Pancreas (tissue), 10 donors: ENCODE measurements around the gene FAM168A. TPM values are rescaled to one million over a fixed set of nuclear protein-coding genes. Genes with fewer than 3 reads are reported as not detected.

ENCODE experiments used
- ATAC-seq, 4 donors: fragments of 200-7000 bp; cut with Tn5 transposase; one replicate each; pipeline versions ENCODE4 v1.8.0 to v1.9.1; 2020; ENCODE audit warnings: mild to moderate bottlenecking in 4 of 4, moderate library complexity in 4 of 4
- DNase-seq, 6 donors: peaks; one replicate each; pipeline ENCODE4 v3.0.0-alpha.2; 2020
- FAIRE-seq: peaks from 2 replicates; lab custom pipeline; 2012; peaks lifted over from hg19 to GRCh38; lab: Jason Lieb, UNC
- H3K27ac ChIP-seq, 4 donors: fragments of 200-600 bp; sonication (generic); 1 replicate in 3 of 4; 2 replicates in 1 of 4; pipeline versions ENCODE4 v1.5.0 to v1.8.0; 2020
- H3K27me3 ChIP-seq, 4 donors: fragments of 200-600 bp; one replicate each; pipeline ENCODE4 v1.8.0; 2021
- H3K36me3 ChIP-seq, 3 donors: fragments of 200-600 bp; sonication (generic) in 1 of 3; one replicate each; pipeline versions ENCODE4 v1.5.0 to v1.8.0; 2020 to 2021
- H3K4me1 ChIP-seq, 3 donors: fragments of 200-600 bp; one replicate each; pipeline ENCODE4 v1.8.0; 2021
- H3K4me3 ChIP-seq, 4 donors: fragments of 200-600 bp; sonication (generic) in 2 of 4; one replicate each; pipeline versions ENCODE4 v1.5.0 to v1.8.0; 2020 to 2021
- H3K9me3 ChIP-seq, 4 donors: fragments of 200-600 bp; one replicate each; pipeline ENCODE4 v1.8.0; 2021
- WGBS, 2 donors: extraction: QIAGEN DNeasy Blood & Tissue Kit; methylation state at CpG; one replicate each; pipeline ENCODE4 v1.1.7; 2013; 5-methylcytosine and 5-hydroxymethylcytosine counted together
- intact Hi-C, 3 donors: fragments of 100-400 bp; cut with DNase I; formaldehyde crosslinking; loops; one replicate each; pipeline versions ENCODE4 v1.11.1 to v1.14.2; 2022
- polyA plus RNA-seq, 2 donors: library from polyadenylated mRNA; stranded (reverse); fragments of 200-250 nt; gene quantifications; one replicate each; pipeline ENCODE4 v1.2.3, GENCODE V29; 2013
- total RNA-seq, 6 donors: library from RNA; stranded (reverse); fragmentation: NEBNext Ultra II Directional in 4 of 6; extraction: Animal tissue kit (Norgen Biotek cat#: 25700) in 4 of 6; gene quantifications; one replicate each; pipeline versions ENCODE4 v1.2.1 to v1.2.4, GENCODE V29; 2021 to 2023
- TF ChIP-seq, protein P1 (sequence below), 4 donors: fragments of 200-600 bp; sonication (generic) in 3 of 4; IDR thresholded peaks; one replicate each; pipeline versions ENCODE4 v1.5.0 to v1.8.0; 2021; ENCODE audit warnings: antibody characterized with exemption in 4 of 4
- donor health status: healthy with polysubstance abuse.
- donor health status: DM: no; HTN: no; CAD: no; lungs with moderate emphysema.
- donor health status: DM: no; HTN: no; CAD: no.
- donor health status: control.
- donor health status: control.
- donor health status: Bipolar disorder and iron deficiency.
- donor health status: DM: yes; HTN: yes; CAD: no.
- donor health status: DM: no; HTN: no; CAD: no.
- donor health status: DM: no; HTN: no; CAD: no.
- donor health status: DM: yes; HTN: yes; CAD: no.

FAM168A gene
- total and polyA plus RNA-seq, 8 donors: 4.9 to 22.5 (median 13.4) TPM

DNA sequence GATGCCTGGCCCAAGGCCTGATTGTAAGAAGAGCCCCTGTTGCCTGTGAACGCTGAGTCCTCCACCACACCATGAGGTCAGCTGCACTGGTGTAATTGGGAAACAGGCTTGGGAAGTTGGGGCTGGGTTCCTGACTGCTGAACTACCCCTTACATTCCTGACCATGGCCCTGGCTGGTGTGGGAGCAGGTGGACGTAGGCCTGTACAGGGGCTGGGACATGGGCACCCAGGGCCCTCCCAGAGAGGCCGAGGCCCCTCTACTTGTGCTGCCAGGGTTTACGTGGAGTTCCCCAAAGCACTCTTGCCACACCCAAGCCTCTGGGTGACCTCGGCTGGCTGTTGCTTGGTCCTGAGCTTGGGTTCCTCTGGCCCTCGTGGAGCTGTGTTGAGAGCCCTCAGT is 216.3 kb downstream of the FAM168A start:
- intact Hi-C loops: no loop called here
- H3K27me3 ChIP-seq: no peaks in the 10 kb centered on the region
- H3K4me3 ChIP-seq: no peak overlapping the region
- DNase-seq (peak in 1 of 6 donors; percentile 46), ATAC-seq (no peak), FAIRE-seq (no peak)
- no peak overlapping the region for H3K27ac ChIP-seq
- H3K4me1 ChIP-seq: peaks cover 0 to 8% (median 0%) of the 10 kb centered on the region in 3 donors
- no peaks in the 10 kb centered on the region for H3K36me3 ChIP-seq
- TF ChIP-seq, protein P1, sequence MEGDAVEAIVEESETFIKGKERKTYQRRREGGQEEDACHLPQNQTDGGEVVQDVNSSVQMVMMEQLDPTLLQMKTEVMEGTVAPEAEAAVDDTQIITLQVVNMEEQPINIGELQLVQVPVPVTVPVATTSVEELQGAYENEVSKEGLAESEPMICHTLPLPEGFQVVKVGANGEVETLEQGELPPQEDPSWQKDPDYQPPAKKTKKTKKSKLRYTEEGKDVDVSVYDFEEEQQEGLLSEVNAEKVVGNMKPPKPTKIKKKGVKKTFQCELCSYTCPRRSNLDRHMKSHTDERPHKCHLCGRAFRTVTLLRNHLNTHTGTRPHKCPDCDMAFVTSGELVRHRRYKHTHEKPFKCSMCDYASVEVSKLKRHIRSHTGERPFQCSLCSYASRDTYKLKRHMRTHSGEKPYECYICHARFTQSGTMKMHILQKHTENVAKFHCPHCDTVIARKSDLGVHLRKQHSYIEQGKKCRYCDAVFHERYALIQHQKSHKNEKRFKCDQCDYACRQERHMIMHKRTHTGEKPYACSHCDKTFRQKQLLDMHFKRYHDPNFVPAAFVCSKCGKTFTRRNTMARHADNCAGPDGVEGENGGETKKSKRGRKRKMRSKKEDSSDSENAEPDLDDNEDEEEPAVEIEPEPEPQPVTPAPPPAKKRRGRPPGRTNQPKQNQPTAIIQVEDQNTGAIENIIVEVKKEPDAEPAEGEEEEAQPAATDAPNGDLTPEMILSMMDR (IDR thresholded peaks at IDR 0.05): no peak
- no peaks in the 10 kb centered on the region for H3K9me3 ChIP-seq
- WGBS, 2 donors: 83 to 86% methylated on average over 6 of the region's 6 CpGs

DNA sequence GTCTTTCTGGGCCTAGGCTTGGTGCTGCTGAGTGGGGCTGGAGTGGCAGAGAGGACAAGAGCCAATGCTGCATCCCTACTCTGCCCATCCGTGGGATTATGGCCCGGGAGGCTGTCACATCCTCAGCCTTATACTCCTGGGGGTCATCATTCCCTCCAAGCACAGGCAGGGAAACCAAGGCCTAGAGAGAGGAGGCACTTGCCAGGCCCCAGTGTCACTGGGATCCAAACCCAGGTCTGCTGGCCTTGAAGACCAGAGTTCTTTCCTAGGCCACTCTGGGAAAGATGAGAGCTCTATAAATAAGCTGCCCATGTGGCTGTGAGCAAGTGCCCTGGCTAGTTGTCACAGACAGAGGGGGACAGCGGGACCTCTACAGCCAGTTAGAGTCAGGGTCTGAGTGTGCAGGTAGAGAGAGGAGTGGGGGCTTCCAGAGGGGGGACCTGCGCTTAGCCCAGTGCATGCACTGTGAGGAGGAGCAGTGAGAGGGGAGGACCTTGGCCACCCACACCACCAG is 217.0 kb downstream of the FAM168A start:
- Histone ChIP-seq H3K36me3 (no peaks in the 10 kb centered on the region), H3K9me3 (no peaks in the 10 kb centered on the region), H3K27me3 (no peaks in the 10 kb centered on the region), H3K27ac (no peak overlapping the region), H3K4me3 (no peak overlapping the region), H3K4me1 (peaks cover 0 to 8% (median 0%) of the 10 kb centered on the region in 3 donors)
- intact Hi-C loops: no loop called here
- FAIRE-seq: no peak
- no peak for ATAC-seq
- 92 to 94% methylated on average over 4 of the region's 4 CpGs for WGBS, 2 donors
- TF ChIP-seq, protein P1 (IDR thresholded peaks at IDR 0.05): no peak
- no peak for DNase-seq

DNA sequence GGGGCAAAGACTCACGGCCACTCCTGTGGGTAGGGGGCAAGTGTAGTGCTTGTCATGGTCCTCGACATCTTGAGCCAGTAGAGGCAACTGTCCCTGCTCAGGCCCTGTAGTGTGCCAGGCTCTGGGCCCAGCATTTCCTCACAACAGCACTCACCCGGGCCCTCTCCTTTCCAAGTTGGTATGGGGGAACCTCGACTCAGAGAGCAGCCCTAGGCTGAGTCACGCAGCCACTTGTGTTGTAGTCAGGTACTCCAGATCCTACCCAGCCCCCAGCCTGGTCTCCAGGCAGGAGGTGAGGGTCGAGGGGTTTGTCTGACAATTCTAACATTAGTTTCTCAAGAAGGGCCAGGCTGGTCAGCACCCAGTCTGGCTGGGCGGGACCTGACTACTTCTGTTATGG is 217.6 kb downstream of the FAM168A start:
- 76 to 82% methylated on average over 7 of the region's 7 CpGs for WGBS, 2 donors
- FAIRE-seq (no peak), ATAC-seq (no peak), DNase-seq (no peak)
- H3K4me1 ChIP-seq: peaks cover 0 to 8% (median 0%) of the 10 kb centered on the region in 3 donors
- no peak overlapping the region for H3K4me3 ChIP-seq
- no peak overlapping the region for H3K27ac ChIP-seq
- no peaks in the 10 kb centered on the region for H3K36me3 ChIP-seq
- no peaks in the 10 kb centered on the region for H3K9me3 ChIP-seq
- no peaks in the 10 kb centered on the region for H3K27me3 ChIP-seq
- TF ChIP-seq, protein P1 (IDR thresholded peaks at IDR 0.05): no peak
- intact Hi-C loops: no loop called here

DNA sequence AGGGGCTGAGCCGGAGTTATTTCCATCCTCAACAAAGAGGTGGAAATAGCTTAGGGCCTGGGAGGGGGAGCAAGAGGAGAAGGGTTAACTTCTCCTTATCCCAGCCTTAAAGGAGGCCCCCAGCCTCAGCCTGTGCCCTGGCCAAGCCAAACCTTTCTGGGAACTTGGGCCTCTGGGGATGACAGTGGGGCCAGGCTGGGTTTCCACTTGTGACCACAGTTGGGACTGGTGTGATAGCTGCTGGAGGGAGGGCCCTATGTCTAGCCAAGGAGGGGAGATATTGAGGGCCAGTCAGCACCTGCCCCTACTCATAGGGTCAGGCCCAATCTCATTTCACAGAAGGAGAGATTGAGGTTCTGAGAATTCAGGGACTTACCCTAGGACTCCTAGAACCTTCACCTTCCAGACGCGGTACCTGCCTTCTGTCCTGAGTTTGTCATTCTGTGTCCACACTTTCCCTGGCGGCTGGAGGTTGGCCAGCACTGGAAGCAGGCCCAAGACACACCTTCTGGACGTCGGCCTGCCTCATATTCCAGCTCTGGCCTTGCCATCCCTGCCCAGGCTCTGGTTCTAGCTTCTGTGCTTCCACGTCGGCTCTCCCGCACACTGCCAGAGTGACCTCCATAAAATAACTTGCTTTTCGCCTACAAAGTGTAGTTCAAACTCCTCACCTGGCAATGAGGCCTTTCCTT is 218.6 kb downstream of the FAM168A start:
- WGBS, 2 donors: 20 to 29% methylated on average over 10 of the region's 10 CpGs
- FAIRE-seq (no peak), ATAC-seq (peak; percentile 48 to 69 (median 65)), DNase-seq (peak; percentile 78 to 95 (median 89))
- H3K4me3 ChIP-seq: no peak overlapping the region
- TF ChIP-seq, protein P1 (IDR thresholded peaks at IDR 0.05): no peak
- peaks cover 0 to 8% (median 0%) of the 10 kb centered on the region in 3 donors for H3K4me1 ChIP-seq
- intact Hi-C loops: no loop called here
- H3K27me3 ChIP-seq: no peaks in the 10 kb centered on the region
- H3K36me3 ChIP-seq: no peaks in the 10 kb centered on the region
- H3K9me3 ChIP-seq: no peaks in the 10 kb centered on the region
- H3K27ac ChIP-seq: no peak overlapping the region
